Esophagus squamous epithelium (tissue), 5 donors: ENCODE data around the gene GRIN2C. TPM values are rescaled to one million over a fixed set of nuclear protein-coding genes. Genes with fewer than 3 reads are reported as not detected.

Experiments
- DNase-seq: peaks from one replicate; lab custom pipeline; 2025; lab: John Stamatoyannopoulos, UW
- H3K27ac ChIP-seq, 4 donors: fragments of 200-600 bp; sonication (generic); one replicate each; pipeline ENCODE4 v1.5.1; 2016 to 2019; ENCODE audit warnings: mild to moderate bottlenecking in 1 of 4
- H3K27me3 ChIP-seq, 4 donors: fragments of 200-600 bp; sonication (generic); 1 replicate in 3 of 4; 2 replicates in 1 of 4; pipeline versions ENCODE4 v1.5.1 to v1.6.0; 2017 to 2021; ENCODE audit warnings: antibody characterized with exemption in 1 of 4
- H3K36me3 ChIP-seq, 3 donors: fragments of 200-600 bp; sonication (generic); one replicate each; pipeline ENCODE4 v1.5.1; 2016 to 2019
- H3K4me1 ChIP-seq, 3 donors: fragments of 200-600 bp; sonication (generic); one replicate each; pipeline ENCODE4 v1.5.1; 2017 to 2019
- H3K4me3 ChIP-seq, 4 donors: fragments of 200-600 bp; sonication (generic); 1 replicate in 3 of 4; 2 replicates in 1 of 4; pipeline ENCODE4 v1.5.1; 2016 to 2019; ENCODE audit warnings: mild to moderate bottlenecking in 2 of 4, moderate library complexity in 1 of 4
- H3K9me3 ChIP-seq, 3 donors: fragments of 200-600 bp; sonication (generic); one replicate each; pipeline ENCODE4 v1.5.1; 2016 to 2019
- CTCF ChIP-seq, 6 experiments: fragments of 450-650 bp in 4 of 6; fragments of 200-600 bp in 2 of 6; sonication (generic) in 2 of 6; IDR thresholded peaks; one replicate each; pipeline ENCODE4 v1.5.1; 2016 to 2019; ENCODE audit warnings: antibody characterized with exemption in 6 of 6, mild to moderate bottlenecking in 4 of 6, moderate library complexity in 4 of 6
- POLR2A ChIP-seq, 4 donors: fragments of 450-650 bp; IDR thresholded peaks; one replicate each; pipeline ENCODE4 v1.6.1; 2017; ENCODE audit warnings: antibody characterized with exemption in 4 of 4, mild to moderate bottlenecking in 4 of 4, moderate library complexity in 3 of 4
- WGBS, 2 donors: methylation state at CpG; one replicate each; pipeline ENCODE4 v1.1.5; 2018; 5-methylcytosine and 5-hydroxymethylcytosine counted together
- intact Hi-C: fragments of 100-400 bp; cut with DNase I; formaldehyde crosslinking; loops from one replicate; pipeline ENCODE4 v1.15.0; 2022
- total RNA-seq, 4 donors: library from RNA; depleted of rRNA; stranded (reverse); fragments of >200 nt; gene quantifications; one replicate each; pipeline ENCODE4 v1.1.0, GENCODE V29; 2016
- donor health status: DM: yes; HTN: yes; CAD: no.

The GRIN2C gene
- total RNA-seq, 4 donors from 2014 or later: 0.13 to 4.6 (median 0.19) TPM; not detected in 1

GRCh38 chr17:74825952-74826719 lies 33.5 kb downstream of the GRIN2C start:
- WGBS, 2 donors: 89% methylated on average over 6 to 8 of the region's 9 CpGs
- intact Hi-C loops: no loop called here
- H3K4me1 ChIP-seq: peaks cover 0 to 21% (median 0%) of the 10 kb centered on the region in 3 donors

GRCh38 chr17:74824961-74825627 lies 34.6 kb downstream of the GRIN2C start:
- Histone ChIP-seq H3K27ac (no peak overlapping the region), H3K36me3 (peaks cover 0 to 74% (median 9%) of the 10 kb centered on the region in 3 donors), H3K4me1 (peaks cover 0 to 21% (median 0%) of the 10 kb centered on the region in 3 donors), H3K4me3 (no peak overlapping the region), H3K9me3 (no peaks in the 10 kb centered on the region), H3K27me3 (no peaks in the 10 kb centered on the region)
- no peak for DNase-seq
- WGBS, 2 donors: 83 to 96% methylated on average over 5 of the region's 11 CpGs
- intact Hi-C loops: no loop called here
- no peak for TF ChIP-seq POLR2A (IDR thresholded peaks at IDR 0.05)
- no peak for TF ChIP-seq CTCF (IDR thresholded peaks at IDR 0.05)

More at GRCh38 chr17:74825952-74826719, 33.5 kb downstream of the GRIN2C start:
- Histone ChIP-seq H3K9me3 (no peaks in the 10 kb centered on the region), H3K27me3 (no peaks in the 10 kb centered on the region), H3K4me3 (no peak overlapping the region), H3K36me3 (peaks cover 0 to 74% (median 11%) of the 10 kb centered on the region in 3 donors), H3K27ac (no peak overlapping the region)
- DNase-seq: no peak
- TF ChIP-seq POLR2A (IDR thresholded peaks at IDR 0.05) (no peak), CTCF (IDR thresholded peaks at IDR 0.05) (no peak)

DNA sequence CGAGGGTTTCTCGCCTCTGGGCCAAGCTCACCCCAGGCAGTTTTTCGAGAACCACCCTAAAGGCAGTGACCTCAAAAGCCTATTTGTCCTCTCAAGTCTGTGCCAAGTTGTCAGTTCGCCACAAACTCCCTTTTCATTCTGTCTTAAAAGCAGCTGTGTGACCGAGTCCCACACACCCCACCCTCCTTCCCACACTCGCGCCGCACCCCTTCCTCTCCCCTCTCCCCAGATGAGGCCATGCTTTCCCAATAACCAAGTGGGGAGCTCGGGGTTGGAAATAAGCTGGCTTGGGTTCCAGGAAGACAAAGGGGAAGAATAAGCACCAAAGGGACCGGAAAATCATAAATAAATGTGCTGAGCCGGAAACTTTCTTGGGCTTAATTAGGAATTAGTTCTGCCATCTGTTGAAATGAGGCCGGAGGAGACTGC lies 36.7 kb downstream of the GRIN2C start:
- WGBS, 2 donors: 58 to 86% methylated on average over 9 to 11 of the region's 12 CpGs

GRCh38 chr17:74822335-74822938 lies 37.2 kb downstream of the GRIN2C start:
- TF ChIP-seq CTCF (IDR thresholded peaks at IDR 0.05): no peak
- TF ChIP-seq POLR2A (IDR thresholded peaks at IDR 0.05): no peak
- no peaks in the 10 kb centered on the region for H3K27me3 ChIP-seq
- DNase-seq: no peak
- H3K36me3 ChIP-seq: peaks cover 0 to 71% (median 5%) of the 10 kb centered on the region in 3 donors
- H3K4me3 ChIP-seq: no peak overlapping the region
- no peaks in the 10 kb centered on the region for H3K9me3 ChIP-seq
- WGBS, 2 donors: 60 to 83% methylated on average over 3 to 14 of the region's 15 CpGs
- peak overlapping the region in 3 of 4 donors; percentile 6 to 21 (median 21) for H3K27ac ChIP-seq
- peaks cover 0 to 21% (median 0%) of the 10 kb centered on the region in 3 donors for H3K4me1 ChIP-seq
- intact Hi-C loops: no loop called here

More for the DNA sequence above, 36.7 kb downstream of the GRIN2C start:
- peaks cover 0 to 21% (median 0%) of the 10 kb centered on the region in 3 donors for H3K4me1 ChIP-seq
- TF ChIP-seq CTCF (IDR thresholded peaks at IDR 0.05): no peak
- no peak for TF ChIP-seq POLR2A (IDR thresholded peaks at IDR 0.05)
- peak overlapping the region in 3 of 4 donors; percentile 6 to 42 (median 21) for H3K27ac ChIP-seq
- intact Hi-C loops: no loop called here
- DNase-seq: no peak
- no peak overlapping the region for H3K4me3 ChIP-seq
- no peaks in the 10 kb centered on the region for H3K27me3 ChIP-seq
- no peaks in the 10 kb centered on the region for H3K9me3 ChIP-seq
- H3K36me3 ChIP-seq: peaks cover 0 to 71% (median 5%) of the 10 kb centered on the region in 3 donors
